Measurements from ENCODE around the gene NCAM2.
"Not testable (repeated sequence)": the region's sequence is repeated elsewhere in the genome, so short reads cannot be mapped to it uniquely, and the experiment has no call there.

NCAM2 gene

DNA sequence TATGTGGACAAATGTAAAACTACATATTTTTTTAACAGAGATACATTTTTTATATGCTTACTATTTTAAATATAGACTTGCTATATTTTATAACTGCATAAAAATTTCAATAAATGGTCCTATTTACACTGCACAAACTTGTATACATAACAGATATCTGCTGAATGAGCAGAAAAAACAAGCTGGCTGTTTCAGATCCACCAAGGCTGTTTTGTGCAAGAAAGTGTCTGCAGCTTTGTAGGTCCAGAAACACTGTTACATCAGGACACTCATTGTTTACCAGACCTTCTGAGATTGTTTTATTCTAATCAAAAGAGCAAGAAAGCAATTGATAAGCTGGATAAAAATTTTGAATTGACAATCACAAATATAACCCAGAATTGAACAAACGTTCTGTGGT, 99.3 kb downstream of the NCAM2 start:
- FAIRE-seq (no peak), DNase-seq (ENCODE audit: insufficient read length, low spot score) (no peak)

GRCh38 chr21:21101911-21102310, 103.7 kb downstream of the NCAM2 start:
- DNase-seq (ENCODE audit: insufficient read length, low spot score) (no peak), FAIRE-seq (no peak)

- FAIRE-seq (no peak), DNase-seq (ENCODE audit: insufficient read length, low spot score) (no peak)
Measured at GRCh38 chr21:21102896-21103295, 104.7 kb downstream of the NCAM2 start.

GRCh38 chr21:21103692-21104091, 105.5 kb downstream of the NCAM2 start:
- DNase-seq (ENCODE audit: insufficient read length, low spot score): no peak
- no peak for FAIRE-seq

DNA sequence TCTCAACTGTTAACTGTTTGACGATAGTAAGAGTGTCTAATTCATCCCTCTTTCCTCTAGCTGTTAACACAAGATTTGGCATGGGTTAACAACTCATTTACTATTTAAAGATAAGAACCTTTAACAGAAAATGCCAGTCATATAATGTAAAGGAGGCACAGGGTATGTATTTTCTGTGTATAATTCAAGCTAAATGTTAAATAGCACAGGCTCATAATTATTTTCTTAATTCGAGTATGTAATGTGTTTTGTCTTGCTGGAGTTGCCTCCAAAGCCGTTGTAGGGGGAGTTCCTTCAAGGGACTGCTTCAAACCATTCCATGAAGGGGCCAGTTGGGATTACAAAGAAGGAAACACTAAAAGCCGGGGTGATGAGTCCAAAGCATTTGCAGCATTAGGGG, 111.5 kb downstream of the NCAM2 start:
- DNase-seq (ENCODE audit: insufficient read length, low spot score) (no peak), FAIRE-seq (no peak)

- FAIRE-seq: no peak
Measured at GRCh38 chr21:21111309-21111920, 113.2 kb downstream of the NCAM2 start.

GRCh38 chr21:21114461-21114860, 116.3 kb downstream of the NCAM2 start:
- DNase-seq (ENCODE audit: insufficient read length, low spot score) (no peak), FAIRE-seq (no peak)

More at GRCh38 chr21:21111309-21111920, 113.2 kb downstream of the NCAM2 start:
- no peak for DNase-seq (ENCODE audit: insufficient read length, low spot score)

GRCh38 chr21:21119091-21119490, 120.9 kb downstream of the NCAM2 start:
- DNase-seq (ENCODE audit: insufficient read length, low spot score) (no peak), FAIRE-seq (no peak)

DNA sequence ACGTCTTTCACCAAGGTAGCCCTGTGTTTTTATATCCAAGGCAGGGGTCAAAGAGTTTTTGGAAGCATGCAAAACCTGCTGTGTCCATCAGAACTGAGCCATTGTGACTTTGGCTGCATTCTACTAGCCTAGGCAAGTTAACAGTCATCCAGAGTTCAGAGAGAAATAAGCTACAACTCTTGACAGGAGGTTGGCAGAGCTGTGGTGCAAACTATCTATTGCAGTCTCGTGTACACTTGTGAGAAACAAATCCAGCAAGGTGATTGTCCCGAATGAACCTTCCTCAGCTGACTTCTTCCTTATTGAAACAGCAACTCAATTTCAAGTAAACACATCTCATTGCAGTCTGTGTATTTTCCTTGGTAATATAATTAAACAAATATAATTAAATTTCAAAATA, 124.5 kb downstream of the NCAM2 start:
- DNase-seq (ENCODE audit: insufficient read length, low spot score): no peak
- FAIRE-seq: no peak

DNA sequence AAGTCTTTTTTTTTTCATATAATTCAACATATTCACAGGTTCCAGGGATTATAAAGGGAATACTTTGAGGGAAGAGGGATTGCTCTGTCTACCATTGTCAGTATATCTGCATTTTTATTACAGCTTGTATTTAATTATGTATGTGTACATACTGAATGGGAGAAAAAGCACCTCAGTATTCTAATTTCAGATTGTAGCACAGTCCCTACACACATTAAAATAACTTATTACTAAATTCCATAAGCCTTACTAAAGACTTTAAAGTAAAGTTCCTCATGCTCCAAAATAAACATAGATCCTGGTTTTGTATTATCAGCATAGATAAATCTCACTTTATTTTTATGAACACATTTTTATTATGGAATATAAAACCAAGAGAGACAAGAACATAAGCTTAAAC, 134.2 kb downstream of the NCAM2 start:
- FAIRE-seq: no peak
- no peak for DNase-seq (ENCODE audit: insufficient read length, low spot score)

- FAIRE-seq (no peak), DNase-seq (ENCODE audit: insufficient read length, low spot score) (no peak)
Measured at GRCh38 chr21:21137986-21138385, 139.8 kb downstream of the NCAM2 start.

GRCh38 chr21:21146587-21147373, 148.6 kb downstream of the NCAM2 start:
- FAIRE-seq: no peak

GRCh38 chr21:21147374-21147745, 149.2 kb downstream of the NCAM2 start:
- FAIRE-seq: no peak
- no peak for DNase-seq (ENCODE audit: insufficient read length, low spot score)

More at GRCh38 chr21:21146587-21147373, 148.6 kb downstream of the NCAM2 start:
- DNase-seq (ENCODE audit: insufficient read length, low spot score): no peak

DNA sequence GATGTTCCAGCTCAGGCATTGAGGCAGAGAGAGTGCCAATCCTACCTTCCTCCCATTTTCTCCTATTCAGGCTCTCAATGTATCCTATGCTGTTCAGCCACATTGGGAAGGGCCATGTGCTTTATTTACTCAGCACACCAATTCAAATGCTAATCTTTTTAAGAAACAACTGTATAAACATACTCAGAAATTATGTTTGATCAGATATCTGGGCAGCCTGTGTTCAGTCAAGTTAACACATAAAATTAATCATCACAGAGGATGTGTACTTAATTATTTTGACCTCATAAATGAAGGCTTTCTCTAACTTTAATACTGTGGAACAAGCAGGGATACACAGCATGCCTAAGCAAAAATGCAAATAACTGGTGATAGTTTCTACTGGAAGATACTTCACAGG, 149.8 kb downstream of the NCAM2 start:
- FAIRE-seq: no peak

GRCh38 chr21:21148514-21148913, 150.3 kb downstream of the NCAM2 start:
- no peak for FAIRE-seq

More for the DNA sequence above, 149.8 kb downstream of the NCAM2 start:
- no peak for DNase-seq (ENCODE audit: insufficient read length, low spot score)

DNA sequence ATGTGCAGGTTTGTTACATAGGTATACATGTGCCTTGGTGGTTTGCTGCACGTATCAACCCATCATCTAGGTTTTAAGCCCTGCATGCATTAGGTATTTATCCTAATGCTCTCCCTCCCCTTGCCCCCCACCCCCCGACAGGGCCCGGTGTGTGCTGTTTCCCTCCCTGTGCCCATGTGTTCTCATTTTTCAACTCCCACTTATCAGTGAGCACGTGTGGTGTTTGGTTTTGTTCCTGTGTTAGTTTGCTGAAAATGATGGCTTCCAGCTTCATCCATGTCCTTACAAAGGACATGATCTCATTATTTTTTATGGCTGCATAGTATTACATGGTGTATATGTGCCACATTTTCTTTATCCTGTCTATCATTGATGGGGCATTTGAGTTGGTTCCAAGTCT, 151.2 kb downstream of the NCAM2 start:
- FAIRE-seq; DNase-seq (ENCODE audit: insufficient read length, low spot score): not testable (repeated sequence)

More at GRCh38 chr21:21148514-21148913, 150.3 kb downstream of the NCAM2 start:
- no peak for DNase-seq (ENCODE audit: insufficient read length, low spot score)

GRCh38 chr21:21151231-21151630, 153.0 kb downstream of the NCAM2 start:
- FAIRE-seq: no peak
- DNase-seq (ENCODE audit: insufficient read length, low spot score): no peak

DNA sequence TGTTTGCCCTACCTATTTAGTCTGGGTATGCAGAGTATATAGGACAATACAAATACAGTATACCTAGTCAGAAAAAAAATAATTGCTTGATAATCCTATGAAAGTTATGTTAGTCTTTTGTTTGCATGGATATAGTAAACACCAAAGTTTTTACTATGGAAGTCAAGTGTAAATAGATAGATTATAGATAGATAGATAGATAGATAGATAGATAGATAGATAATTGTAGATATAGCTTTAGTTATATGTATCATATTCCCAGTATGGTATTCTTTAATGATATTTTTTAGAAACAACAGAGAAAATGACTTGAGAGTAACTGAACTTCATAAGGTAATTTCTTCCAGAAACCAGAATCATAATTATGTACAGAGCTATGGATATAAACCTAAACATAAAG, 158.2 kb downstream of the NCAM2 start:
- FAIRE-seq (no peak), DNase-seq (ENCODE audit: insufficient read length, low spot score) (no peak)

DNA sequence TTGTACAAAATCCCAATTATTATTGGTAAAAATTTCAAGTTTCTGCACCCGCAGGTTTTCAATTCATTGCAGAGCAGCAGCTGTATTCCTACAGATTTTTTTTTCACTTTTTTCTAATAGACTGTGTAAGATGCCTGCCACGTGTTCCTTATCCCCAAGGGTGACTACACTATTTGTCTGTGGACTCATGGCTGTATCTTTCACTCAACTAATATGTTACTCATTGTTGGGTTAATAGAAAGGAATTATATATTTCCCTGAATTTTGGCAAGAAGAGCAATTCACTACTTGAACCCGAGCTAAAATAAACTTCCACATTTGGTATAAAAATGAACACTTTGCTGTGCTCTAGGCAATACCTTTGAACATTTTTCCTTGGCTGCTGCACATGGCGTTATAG, 158.7 kb downstream of the NCAM2 start:
- FAIRE-seq (no peak), DNase-seq (ENCODE audit: insufficient read length, low spot score) (no peak)

DNA sequence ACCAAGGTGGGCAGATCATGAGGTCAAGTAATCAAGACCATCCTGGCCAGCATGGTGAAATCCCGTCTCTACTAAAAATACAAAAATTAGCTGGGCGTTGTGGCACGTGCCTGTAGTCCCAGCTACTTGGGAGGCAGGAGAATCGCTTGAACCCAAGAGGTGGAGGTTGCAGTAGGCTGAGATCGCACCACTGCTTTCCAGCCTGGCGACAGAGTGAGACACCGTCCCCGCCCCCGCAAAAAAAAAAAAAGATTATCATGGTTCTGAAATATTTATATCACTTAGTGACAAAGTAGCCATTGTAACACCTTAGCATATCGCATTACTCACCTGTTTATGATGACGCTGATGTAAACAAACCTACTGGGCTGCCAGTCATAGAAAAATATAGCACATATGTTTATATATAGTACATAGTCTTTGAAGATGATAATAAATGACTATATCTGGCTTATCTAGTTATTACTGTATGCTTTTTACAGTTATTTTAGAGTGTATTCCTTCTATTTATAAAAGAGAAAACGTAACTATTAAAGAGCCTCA, 160.2 kb downstream of the NCAM2 start:
- DNase-seq (ENCODE audit: insufficient read length, low spot score): no peak
- no peak for FAIRE-seq

DNA sequence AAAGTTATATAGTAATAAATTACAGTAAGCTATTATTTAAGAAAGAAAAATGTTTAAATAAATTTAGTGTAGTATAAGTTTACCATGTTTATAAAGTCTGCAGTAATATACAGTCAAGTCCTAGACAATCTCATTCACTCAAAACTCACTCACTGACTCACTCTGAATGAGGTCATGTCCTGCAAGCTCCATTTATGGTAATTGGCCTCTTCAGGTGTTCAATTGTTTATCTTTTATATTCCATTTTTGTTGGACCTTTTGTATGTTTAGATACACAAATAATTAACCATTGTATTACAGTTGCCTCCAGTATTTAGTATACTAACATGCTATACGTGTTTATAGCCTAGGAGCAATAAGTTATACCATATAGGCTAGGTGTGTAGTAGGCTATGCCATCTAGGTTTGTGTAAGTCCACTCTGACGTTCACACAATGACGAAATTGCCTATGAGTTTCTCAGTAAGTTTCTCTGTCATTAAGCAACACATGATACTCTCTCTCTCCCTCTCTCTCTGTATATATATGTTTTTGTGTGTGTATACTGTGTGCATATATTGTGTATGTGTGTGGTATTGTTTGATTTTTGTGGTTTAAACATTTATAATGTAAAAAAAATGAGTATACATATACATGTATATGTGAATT, 161.2 kb downstream of the NCAM2 start:
- FAIRE-seq (no peak), DNase-seq (ENCODE audit: insufficient read length, low spot score) (no peak)

- no peak for FAIRE-seq
- DNase-seq (ENCODE audit: insufficient read length, low spot score): no peak
Measured at GRCh38 chr21:21162786-21163185, 164.6 kb downstream of the NCAM2 start.

Measured in GM19239 (cell line).